Gastrocnemius medialis (tissue), 4 donors: ENCODE measurements around the gene SGCD.

Source experiments
- CTCF ChIP-seq, 5 experiments: fragments of 450-650 bp in 3 of 5; fragments of 200-600 bp in 2 of 5; sonication (generic) in 2 of 5; IDR thresholded peaks in 4 of 5; conservative IDR thresholded peaks in 1 of 5; 1 replicate in 4 of 5; 2 replicates in 1 of 5; pipeline ENCODE4 v1.5.1; 2016 to 2019; ENCODE audit warnings: antibody characterized with exemption in 5 of 5, mild to moderate bottlenecking in 3 of 5, moderate library complexity in 3 of 5
- POLR2A ChIP-seq, 2 donors: fragments of 450-650 bp; IDR thresholded peaks; one replicate each; pipeline ENCODE4 v1.6.1; 2017; ENCODE audit warnings: antibody characterized with exemption in 2 of 2, mild to moderate bottlenecking in 2 of 2, moderate library complexity in 2 of 2

DNA sequence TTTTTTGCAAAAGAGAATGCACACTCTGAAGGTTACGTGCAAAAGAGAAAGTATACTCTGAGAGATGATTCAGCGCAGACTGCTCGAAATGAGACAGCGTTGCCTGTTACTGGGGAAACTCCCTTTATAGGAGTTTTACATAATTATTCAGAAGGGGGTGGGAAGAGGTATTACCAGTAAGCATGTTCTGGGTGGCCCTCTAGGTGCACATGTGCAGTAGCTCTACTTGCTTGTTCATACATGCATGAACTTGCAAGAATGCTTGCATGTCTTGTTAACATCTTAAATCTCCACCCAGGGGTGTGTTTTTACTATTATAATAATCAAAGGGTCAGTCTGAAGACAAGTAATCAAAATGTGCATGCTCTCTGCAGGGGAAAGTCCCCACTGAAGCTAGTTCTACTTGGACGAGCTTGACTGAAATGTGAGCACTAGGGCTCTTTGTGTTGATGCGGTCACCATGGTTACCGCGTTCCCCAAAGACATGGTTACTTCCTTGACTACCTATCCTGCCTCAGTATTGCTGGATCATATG lies 75.5 kb downstream of the SGCD start:
- TF ChIP-seq POLR2A (IDR thresholded peaks at IDR 0.05) (no peak), CTCF (IDR thresholded peaks at IDR 0.05 in 4 of 5, conservative IDR thresholded peaks at IDR 0.05 in 1 of 5) (no peak)
